ENCODE results near the gene FAM170B.

The FAM170B gene

DNA sequence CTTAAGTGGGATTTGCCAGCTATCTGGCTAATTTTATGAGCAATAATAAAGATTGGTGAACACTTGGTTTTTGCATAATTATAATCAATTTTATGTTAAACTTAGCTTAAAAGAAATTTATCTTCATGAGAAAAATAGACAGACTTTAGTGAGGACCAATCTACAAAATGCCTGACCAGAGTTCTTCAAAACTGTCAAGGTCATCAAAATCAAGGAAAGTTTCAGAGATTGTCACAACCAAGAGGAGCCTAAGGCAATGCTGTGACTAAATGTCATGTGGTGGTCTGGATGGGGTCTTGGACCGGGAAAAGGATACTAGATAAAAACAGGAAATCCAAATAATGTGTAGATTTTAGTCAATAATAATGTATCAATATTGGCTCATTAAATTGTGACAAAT is 17.7 kb upstream of the FAM170B start:
- H3K27me3 Mint-ChIP-seq (ENCODE audit: low read depth): peaks cover 20% of the 10 kb centered on the region
- no peaks in the 10 kb centered on the region for H3K36me3 Mint-ChIP-seq (ENCODE audit: low read depth)
- peaks cover 3% of the 10 kb centered on the region for H3K4me1 Mint-ChIP-seq (ENCODE audit: low read depth)
- H3K9me3 Mint-ChIP-seq: peaks cover 6% of the 10 kb centered on the region
- no peak overlapping the region for H3K27ac Mint-ChIP-seq
- H3K4me3 Mint-ChIP-seq: no peak overlapping the region

DNA sequence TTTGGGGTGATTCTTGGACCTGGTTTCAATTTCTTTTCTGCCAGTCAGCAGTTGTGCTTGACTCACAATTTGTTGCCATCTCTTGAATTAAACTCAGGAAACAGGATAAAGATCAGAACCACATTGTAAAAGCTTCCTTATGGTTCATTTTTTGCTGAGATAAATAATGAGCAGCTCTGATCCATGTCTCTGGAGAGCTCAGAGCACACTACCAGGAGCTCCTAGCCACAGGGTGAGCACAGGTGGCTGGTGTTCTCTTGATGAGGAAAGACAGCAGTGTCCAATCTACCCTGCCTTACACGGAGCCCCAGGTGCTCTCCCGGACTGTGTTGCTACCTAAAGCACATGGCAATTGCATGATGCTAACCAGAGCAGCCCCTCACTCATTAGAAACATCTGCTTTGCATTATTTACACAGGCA is 17.2 kb upstream of the FAM170B start:
- Mint-ChIP-seq H3K4me1 (ENCODE audit: low read depth) (no peaks in the 10 kb centered on the region), H3K27ac (no peak overlapping the region), H3K27me3 (ENCODE audit: low read depth) (peaks cover 21% of the 10 kb centered on the region), H3K4me3 (no peak overlapping the region), H3K36me3 (ENCODE audit: low read depth) (no peaks in the 10 kb centered on the region), H3K9me3 (peaks cover 6% of the 10 kb centered on the region)

DNA sequence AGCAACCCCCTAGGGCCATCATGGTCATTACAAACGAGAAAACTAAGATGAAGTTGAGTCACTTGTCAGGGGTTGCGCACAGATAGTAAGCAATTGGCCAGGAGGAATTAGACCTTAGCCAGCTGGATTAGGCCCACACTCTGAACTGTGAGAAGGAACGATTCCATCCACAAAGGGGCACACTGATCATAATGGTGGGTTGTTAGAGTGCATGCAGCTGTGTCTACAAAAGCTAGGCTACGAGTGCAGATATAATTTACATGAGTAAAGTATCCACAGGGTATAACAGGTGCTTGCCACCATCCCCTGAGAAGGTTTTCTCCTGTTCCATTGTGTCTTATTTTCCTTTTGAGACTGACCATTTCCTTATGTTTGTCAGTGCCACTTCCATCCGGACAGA is 16.6 kb upstream of the FAM170B start:
- Mint-ChIP-seq H3K27me3 (ENCODE audit: low read depth) (peaks cover 27% of the 10 kb centered on the region), H3K36me3 (ENCODE audit: low read depth) (no peaks in the 10 kb centered on the region), H3K27ac (no peak overlapping the region), H3K4me1 (ENCODE audit: low read depth) (no peaks in the 10 kb centered on the region), H3K9me3 (peaks cover 6% of the 10 kb centered on the region), H3K4me3 (no peak overlapping the region)

DNA sequence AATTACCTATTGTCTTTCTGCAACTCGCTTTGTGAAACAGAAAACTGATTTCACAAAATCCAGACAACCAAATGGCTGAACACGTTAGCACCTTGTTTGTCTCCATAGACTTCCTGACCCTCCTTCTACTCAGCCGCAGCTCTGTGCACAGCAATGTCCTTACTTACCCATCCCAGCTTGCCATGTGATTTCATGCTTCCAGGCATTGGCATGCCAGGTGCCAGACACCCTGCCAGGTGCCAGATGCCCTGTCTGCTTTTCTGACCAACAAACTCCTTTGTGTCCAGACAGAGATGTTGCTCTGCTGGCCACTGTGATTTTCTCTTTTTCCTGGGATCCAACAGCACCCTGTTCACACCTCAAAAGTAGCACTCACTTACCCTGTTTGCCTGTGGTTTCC is 16.1 kb upstream of the FAM170B start:
- H3K27me3 Mint-ChIP-seq (ENCODE audit: low read depth): peaks cover 30% of the 10 kb centered on the region

DNA sequence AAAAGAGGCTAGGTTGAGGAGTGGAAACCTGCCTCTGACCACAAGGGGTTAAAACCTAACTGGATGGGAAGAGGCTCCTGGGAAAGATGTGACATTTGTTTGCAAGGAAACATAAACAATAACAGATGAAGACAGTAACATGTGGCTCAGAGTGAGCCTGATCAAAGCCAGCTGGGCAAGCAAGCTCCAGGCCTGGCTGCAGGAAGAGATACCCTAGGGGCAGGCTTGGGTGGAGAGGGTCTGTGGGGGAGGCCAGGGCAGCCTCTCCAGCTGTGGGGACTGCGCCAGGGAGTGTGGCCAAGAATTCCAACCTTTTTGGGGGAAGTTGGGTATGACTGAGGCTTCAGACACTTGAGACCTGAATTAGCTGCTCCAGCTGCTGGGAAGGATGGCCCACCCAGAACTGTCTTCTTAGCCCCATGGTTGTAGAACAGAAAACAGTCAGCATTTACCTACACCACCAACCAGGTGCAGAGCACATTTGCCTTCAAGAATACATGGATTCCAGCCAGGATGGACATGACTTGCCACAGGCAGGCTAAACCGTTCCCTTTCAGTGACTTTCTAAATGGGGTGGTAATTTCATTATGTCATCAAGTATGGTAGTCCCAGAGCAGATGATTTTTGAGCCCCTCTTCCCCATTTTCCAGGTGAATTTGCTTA is 10.4 kb upstream of the FAM170B start:
- H3K4me3 Mint-ChIP-seq: no peak overlapping the region
- no peaks in the 10 kb centered on the region for H3K4me1 Mint-ChIP-seq (ENCODE audit: low read depth)
- H3K36me3 Mint-ChIP-seq (ENCODE audit: low read depth): no peaks in the 10 kb centered on the region
- H3K27me3 Mint-ChIP-seq (ENCODE audit: low read depth): peaks cover 26% of the 10 kb centered on the region
- H3K9me3 Mint-ChIP-seq: peaks cover 6% of the 10 kb centered on the region
- H3K27ac Mint-ChIP-seq: no peak overlapping the region

More for the DNA sequence above, 16.1 kb upstream of the FAM170B start:
- no peaks in the 10 kb centered on the region for H3K4me1 Mint-ChIP-seq (ENCODE audit: low read depth)
- H3K4me3 Mint-ChIP-seq: no peak overlapping the region
- H3K27ac Mint-ChIP-seq: no peak overlapping the region
- peaks cover 6% of the 10 kb centered on the region for H3K9me3 Mint-ChIP-seq
- H3K36me3 Mint-ChIP-seq (ENCODE audit: low read depth): no peaks in the 10 kb centered on the region

DNA sequence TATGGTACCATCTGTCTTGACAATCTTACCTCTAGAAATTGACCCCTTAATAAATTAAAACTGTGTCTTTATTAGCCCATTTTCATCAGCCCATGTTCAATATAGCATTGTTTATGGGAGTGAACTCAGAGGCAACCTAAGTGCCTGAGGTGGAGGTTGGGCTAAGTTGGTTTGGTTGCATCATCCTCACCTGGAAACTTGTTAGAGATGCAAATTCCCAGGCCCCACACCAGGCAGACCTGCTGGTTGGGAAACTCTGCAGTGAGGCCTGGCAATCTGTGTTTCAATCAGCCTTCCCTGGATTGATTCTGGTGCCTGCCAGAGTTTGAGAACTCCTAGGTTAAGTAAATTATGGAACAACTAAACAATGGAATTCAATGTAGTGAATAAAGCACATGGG is 9.4 kb upstream of the FAM170B start:
- Mint-ChIP-seq H3K27me3 (ENCODE audit: low read depth) (peaks cover 23% of the 10 kb centered on the region), H3K36me3 (ENCODE audit: low read depth) (no peaks in the 10 kb centered on the region), H3K27ac (no peak overlapping the region), H3K4me1 (ENCODE audit: low read depth) (no peaks in the 10 kb centered on the region), H3K9me3 (peaks cover 3% of the 10 kb centered on the region), H3K4me3 (no peak overlapping the region)

DNA sequence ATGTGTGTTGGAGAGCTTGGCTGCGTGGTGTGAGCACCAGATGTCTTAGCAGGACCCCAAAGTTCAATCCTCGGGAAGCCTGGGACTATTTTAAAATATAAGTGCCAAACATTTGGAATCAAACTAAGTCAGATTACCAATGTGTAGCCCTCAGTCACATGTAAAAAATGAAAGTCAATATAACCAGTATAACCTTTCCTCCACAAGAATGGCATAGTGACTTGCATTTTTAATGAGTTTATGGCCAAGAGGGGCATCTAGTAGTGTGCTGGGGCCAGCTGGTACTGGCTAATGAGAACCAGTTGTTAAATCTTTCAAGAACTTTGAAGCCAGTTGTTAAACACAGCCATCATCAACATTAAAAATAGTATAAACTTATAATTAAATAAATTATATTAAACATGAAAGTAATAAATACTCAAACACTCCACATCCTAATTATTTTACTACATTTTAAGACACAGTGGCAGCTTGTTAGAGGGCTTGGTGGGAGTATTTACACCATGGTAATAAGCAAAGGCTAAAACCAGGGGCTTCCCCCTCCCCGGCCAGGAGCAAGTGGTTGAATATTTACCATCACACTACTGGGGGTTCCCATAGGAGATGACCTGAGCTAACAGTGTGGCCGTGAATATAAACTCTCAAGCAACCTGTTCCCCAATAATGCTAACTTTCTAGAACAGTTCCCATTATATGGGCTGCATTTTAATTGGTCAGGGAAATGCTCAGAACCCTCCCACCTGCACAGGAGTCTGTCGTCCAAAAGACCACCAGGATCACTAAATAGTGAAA is 7.9 kb upstream of the FAM170B start:
- H3K4me3 Mint-ChIP-seq: no peak overlapping the region
- no peaks in the 10 kb centered on the region for H3K36me3 Mint-ChIP-seq (ENCODE audit: low read depth)
- no peaks in the 10 kb centered on the region for H3K4me1 Mint-ChIP-seq (ENCODE audit: low read depth)
- H3K27me3 Mint-ChIP-seq (ENCODE audit: low read depth): peaks cover 20% of the 10 kb centered on the region
- no peaks in the 10 kb centered on the region for H3K9me3 Mint-ChIP-seq
- no peak overlapping the region for H3K27ac Mint-ChIP-seq

DNA sequence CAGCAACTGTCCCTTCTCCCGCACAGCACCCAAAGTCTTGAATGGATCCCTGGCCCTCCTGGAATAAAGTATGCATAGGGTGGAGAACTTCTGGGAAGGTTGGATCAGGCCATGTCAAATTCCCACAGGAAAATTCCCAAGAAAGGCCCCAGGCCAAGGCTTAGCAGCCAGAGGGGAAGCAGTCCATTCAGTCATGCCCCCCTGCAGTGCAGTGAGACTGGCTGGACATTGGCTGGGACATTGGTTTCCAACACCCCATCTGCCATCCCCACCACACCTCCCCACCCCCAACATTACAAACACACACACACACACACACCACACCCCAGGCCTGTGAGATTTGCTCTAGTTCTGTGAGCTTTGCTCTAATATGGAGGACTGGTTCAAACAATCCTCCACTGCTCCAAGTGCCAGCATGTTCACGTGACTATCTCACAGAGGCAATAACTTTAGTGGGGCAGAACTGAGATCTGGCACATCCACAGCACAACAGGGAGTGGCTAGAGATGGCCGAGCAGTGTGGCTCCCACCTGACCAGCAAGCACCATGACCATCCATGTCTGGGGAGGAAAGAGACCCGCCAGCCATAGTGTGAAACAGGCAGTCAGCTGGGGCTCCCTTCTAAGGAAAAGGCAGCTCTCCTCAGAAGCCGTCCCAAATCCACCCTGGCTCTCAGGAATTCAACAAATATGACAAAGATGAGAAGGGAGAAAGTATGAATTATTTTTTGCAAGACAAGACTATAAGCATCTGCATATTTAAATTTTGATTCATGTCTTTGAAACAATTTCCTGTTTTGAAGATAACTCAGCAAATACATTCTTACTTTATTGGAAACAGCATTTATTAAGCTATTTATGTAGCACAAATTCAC is 6.7 kb upstream of the FAM170B start:
- Mint-ChIP-seq H3K9me3 (no peaks in the 10 kb centered on the region), H3K4me3 (no peak overlapping the region), H3K27me3 (ENCODE audit: low read depth) (peaks cover 13% of the 10 kb centered on the region), H3K36me3 (ENCODE audit: low read depth) (no peaks in the 10 kb centered on the region), H3K4me1 (ENCODE audit: low read depth) (no peaks in the 10 kb centered on the region), H3K27ac (no peak overlapping the region)

DNA sequence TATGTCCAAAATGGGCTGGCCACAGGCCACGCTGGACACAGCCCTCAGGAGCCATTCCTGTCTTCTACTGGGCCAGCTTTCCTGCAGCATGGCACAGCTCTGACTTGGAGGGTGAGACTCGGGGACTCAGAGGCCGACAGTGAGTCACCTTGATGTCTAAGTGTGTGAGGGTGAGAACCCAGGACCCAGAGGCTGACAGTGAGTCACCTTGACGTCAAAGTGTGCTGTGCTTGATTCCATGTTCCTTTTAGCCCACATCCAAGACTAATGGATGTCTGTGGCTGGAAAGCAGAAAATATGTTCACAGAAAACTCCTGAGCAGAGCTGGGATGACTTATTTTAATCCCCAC is 6.0 kb upstream of the FAM170B start:
- no peak overlapping the region for H3K27ac Mint-ChIP-seq
- H3K9me3 Mint-ChIP-seq: no peaks in the 10 kb centered on the region
- H3K36me3 Mint-ChIP-seq (ENCODE audit: low read depth): no peaks in the 10 kb centered on the region
- no peaks in the 10 kb centered on the region for H3K4me1 Mint-ChIP-seq (ENCODE audit: low read depth)
- H3K4me3 Mint-ChIP-seq: no peak overlapping the region
- peaks cover 9% of the 10 kb centered on the region for H3K27me3 Mint-ChIP-seq (ENCODE audit: low read depth)

DNA sequence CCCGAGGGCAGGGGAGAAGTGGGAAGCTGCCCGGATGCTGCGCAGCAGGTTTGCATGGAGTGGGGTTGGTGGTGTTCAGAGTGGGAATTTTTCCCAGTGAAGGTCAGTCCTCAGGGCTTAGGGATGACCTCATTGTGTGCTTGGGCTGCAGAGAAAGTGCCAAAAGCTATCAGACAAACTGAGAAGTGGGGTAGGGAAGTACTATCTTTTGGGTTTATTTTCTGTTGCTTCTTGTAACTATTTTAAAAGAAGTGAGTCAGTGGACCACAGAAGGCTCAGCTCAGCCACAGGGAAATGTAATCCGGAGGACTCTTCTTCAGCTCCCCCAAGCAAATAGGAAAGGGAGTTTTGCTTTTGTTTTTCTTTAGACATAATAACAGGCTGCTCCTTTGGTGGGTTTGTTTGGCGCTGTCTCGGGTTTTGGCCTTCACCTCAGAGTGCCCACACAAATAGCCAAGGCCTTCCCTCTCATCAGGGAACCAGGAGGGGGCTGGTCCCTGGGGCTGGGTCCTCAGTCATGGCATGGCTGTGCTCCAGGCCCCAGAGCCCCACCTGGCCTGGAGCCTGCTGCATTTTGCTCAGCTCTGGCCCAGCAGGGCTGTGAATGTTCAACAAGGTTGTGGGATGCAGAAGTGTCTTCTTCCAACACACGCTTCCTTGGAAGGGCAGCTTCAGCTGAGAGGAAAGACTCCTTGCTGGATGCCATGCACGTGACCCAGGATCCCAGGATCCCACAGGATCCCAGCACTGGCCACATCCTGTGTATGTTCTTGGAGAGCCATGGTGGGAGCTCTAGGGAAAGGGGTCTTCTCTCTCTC is 5.4 kb upstream of the FAM170B start:
- H3K27me3 Mint-ChIP-seq (ENCODE audit: low read depth): peaks cover 9% of the 10 kb centered on the region
- H3K4me1 Mint-ChIP-seq (ENCODE audit: low read depth): no peaks in the 10 kb centered on the region
- H3K9me3 Mint-ChIP-seq: no peaks in the 10 kb centered on the region
- H3K27ac Mint-ChIP-seq: no peak overlapping the region
- no peak overlapping the region for H3K4me3 Mint-ChIP-seq
- no peaks in the 10 kb centered on the region for H3K36me3 Mint-ChIP-seq (ENCODE audit: low read depth)

DNA sequence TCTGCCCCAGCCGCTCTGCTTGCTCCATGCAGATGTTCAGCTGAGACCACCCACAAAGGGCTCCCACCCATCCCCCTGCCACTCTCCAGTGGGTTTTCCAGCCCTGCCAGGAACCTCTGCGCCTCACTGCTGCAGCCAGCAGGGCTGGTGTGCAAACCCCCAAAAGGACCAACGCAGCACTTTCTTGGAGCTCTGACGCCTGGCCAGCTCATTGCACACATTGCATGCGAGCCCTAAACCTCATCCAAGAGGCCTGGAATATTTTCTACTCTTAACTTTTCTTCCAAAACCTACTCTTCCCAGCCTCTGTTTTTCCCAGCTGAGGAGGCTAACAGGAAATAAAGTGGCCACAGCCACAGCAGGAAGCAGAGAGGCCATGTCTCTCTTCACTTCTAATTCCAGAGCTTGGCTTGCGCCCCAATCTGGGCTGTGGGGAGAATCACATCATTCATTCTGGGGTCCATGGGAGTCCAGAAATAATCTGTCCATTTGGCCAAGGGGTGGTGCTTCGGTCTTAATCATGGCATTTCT is 4.6 kb upstream of the FAM170B start:
- no peaks in the 10 kb centered on the region for H3K36me3 Mint-ChIP-seq (ENCODE audit: low read depth)
- H3K27ac Mint-ChIP-seq: no peak overlapping the region
- H3K9me3 Mint-ChIP-seq: no peaks in the 10 kb centered on the region
- H3K4me3 Mint-ChIP-seq: no peak overlapping the region
- no peaks in the 10 kb centered on the region for H3K4me1 Mint-ChIP-seq (ENCODE audit: low read depth)
- peaks cover 5% of the 10 kb centered on the region for H3K27me3 Mint-ChIP-seq (ENCODE audit: low read depth)

DNA sequence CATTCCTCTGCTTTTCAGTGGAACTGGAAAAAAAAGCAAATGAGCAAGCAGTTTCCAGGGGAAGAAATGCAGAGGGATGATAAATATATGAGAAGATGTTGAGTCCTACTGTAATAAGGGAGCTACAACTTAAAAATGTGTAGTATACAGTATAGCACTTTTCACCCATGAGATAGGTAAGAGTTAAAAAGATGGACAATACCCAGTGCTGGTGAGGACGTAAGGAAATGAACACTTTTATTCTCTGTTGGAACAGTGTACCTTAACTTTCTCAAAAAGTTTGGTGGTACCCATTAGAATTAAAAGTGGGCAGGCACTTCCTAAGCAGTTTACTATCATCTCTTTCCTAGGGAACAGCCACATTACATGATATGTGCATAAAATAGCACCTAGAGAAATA is 2.7 kb upstream of the FAM170B start:
- Mint-ChIP-seq H3K36me3 (ENCODE audit: low read depth) (no peaks in the 10 kb centered on the region), H3K27ac (no peak overlapping the region)

DNA sequence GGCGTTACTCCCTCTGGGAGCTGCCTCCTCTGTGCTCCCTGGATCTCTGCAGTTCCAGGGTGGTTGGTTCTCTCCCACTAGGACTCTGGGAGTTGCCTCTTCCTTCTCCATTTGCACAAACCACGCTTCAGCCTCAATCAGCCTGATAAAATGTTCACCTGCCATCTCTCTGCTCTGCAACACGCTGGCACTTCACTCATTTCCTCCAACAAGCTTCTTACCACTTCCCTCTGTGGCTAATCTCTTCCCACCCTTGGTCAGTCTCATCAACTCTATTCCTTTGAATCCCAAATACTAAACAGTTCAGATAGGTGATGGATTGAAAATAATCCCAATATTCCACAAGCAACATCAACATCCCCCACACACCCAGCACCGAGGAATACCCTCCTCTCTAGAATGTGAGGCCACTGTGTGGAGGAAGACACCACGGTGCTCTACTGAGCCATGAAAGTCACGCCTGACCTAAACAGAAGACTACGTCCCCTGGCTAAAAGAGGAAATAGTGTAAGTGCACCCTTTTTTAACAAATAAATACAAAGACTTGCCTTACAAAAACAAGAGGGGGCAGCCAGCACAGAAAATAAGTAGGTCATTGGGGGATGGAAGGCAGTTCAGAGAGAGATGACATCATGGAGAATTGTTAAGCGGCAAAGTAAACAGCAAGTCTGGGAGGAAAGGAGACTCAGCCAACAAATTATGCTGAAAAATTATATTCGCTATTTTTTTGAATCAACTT is 1.9 kb upstream of the FAM170B start:
- Mint-ChIP-seq H3K9me3 (no peaks in the 10 kb centered on the region), H3K27me3 (ENCODE audit: low read depth) (no peaks in the 10 kb centered on the region), H3K4me1 (ENCODE audit: low read depth) (no peaks in the 10 kb centered on the region), H3K27ac (no peak overlapping the region), H3K4me3 (no peak overlapping the region), H3K36me3 (ENCODE audit: low read depth) (no peaks in the 10 kb centered on the region)

More for the DNA sequence above, 2.7 kb upstream of the FAM170B start:
- H3K9me3 Mint-ChIP-seq: no peaks in the 10 kb centered on the region
- no peak overlapping the region for H3K4me3 Mint-ChIP-seq
- H3K27me3 Mint-ChIP-seq (ENCODE audit: low read depth): no peaks in the 10 kb centered on the region
- H3K4me1 Mint-ChIP-seq (ENCODE audit: low read depth): no peaks in the 10 kb centered on the region
